Measurements from ENCODE around the gene NCKAP1. TPM values are rescaled to one million over a fixed set of nuclear protein-coding genes. Genes with fewer than 3 reads are reported as not detected.

The NCKAP1 gene
- total RNA-seq, 4 donors from 2014 or later = 45.3 to 99.7 (median 74.3) TPM

GRCh38 chr2:182941121-182941722 lies 97.0 kb downstream of the NCKAP1 start:
- WGBS, 2 donors (ENCODE audit: low coverage in 1 of 2) = 70 to 91% methylated on average over 2 of the region's 2 CpGs
- H3K4me3 ChIP-seq = no peak overlapping the region
- H3K36me3 ChIP-seq = peaks cover 0 to 10% (median 1%) of the 10 kb centered on the region in 4 donors
- TF ChIP-seq POLR2AphosphoS5 (IDR thresholded peaks at IDR 0.05) (no peak), EP300 (IDR thresholded peaks at IDR 0.05; ENCODE audit: low read depth) (no peak), POLR2A (IDR thresholded peaks at IDR 0.05) (no peak), CTCF (IDR thresholded peaks at IDR 0.05) (no peak)
- H3K4me1 ChIP-seq = no peaks in the 10 kb centered on the region
- H3K27ac ChIP-seq = no peak overlapping the region
- H3K27me3 ChIP-seq = no peaks in the 10 kb centered on the region
- no peak for DNase-seq
- intact Hi-C loops (cut with DNase I; ENCODE audit: low total_unique reads) = no loop called here
- in situ Hi-C loops (cut with MboI; ENCODE audit: low pct_ligation_motif_present in 1 of 4, low pct_unique_long_range_greater_than_20kb in 1 of 4, low sequenced_read_pairs in 3 of 4) = no loop called here
- H3K9me3 ChIP-seq = no peaks in the 10 kb centered on the region

- Histone ChIP-seq H3K9me3 (no peaks in the 10 kb centered on the region), H3K4me3 (no peak overlapping the region), H3K27me3 (no peaks in the 10 kb centered on the region), H3K36me3 (peaks cover 0 to 14% (median 7%) of the 10 kb centered on the region in 4 donors), H3K4me1 (no peaks in the 10 kb centered on the region), H3K27ac (no peak overlapping the region)
- in situ Hi-C loops (cut with MboI; ENCODE audit: low pct_ligation_motif_present in 1 of 4, low pct_unique_long_range_greater_than_20kb in 1 of 4, low sequenced_read_pairs in 3 of 4) = no loop called here
- no peak for DNase-seq
- intact Hi-C loops (cut with DNase I; ENCODE audit: low total_unique reads) = no loop called here
- TF ChIP-seq POLR2A (IDR thresholded peaks at IDR 0.05) = no peak
- no peak for TF ChIP-seq POLR2AphosphoS5 (IDR thresholded peaks at IDR 0.05)
- no peak for TF ChIP-seq CTCF (IDR thresholded peaks at IDR 0.05)
- TF ChIP-seq EP300 (IDR thresholded peaks at IDR 0.05; ENCODE audit: low read depth) = no peak
- 78 to 84% methylated on average over 2 to 3 of the region's 3 CpGs for WGBS, 2 donors (ENCODE audit: low coverage in 1 of 2)
Observed at GRCh38 chr2:182937870-182938269, 100.4 kb downstream of the NCKAP1 start.

DNA sequence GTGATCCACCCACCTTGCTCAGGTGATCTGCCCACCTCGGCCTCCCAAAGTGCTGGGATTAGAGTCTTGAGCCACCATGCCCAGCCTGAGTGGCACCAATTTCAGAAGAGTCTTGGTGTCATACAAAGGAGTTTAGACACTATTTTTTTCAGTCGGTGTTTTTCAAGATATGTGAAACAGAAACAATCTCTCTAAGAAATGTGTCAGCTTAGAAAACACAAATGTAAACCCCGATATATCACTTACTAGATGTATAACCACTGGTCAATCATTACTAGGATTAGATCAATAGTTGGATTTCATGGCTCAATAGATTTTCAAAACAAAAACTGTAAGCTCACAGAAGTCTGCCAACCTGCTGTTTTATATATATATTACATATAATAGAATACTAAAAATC lies 104.6 kb downstream of the NCKAP1 start:
- H3K27ac ChIP-seq = no peak overlapping the region
- WGBS, 2 donors (ENCODE audit: low coverage in 1 of 2) = 89 to 97% methylated on average over 3 of the region's 3 CpGs
- no peaks in the 10 kb centered on the region for H3K9me3 ChIP-seq
- H3K36me3 ChIP-seq = peaks cover 0 to 29% (median 6%) of the 10 kb centered on the region in 4 donors
- TF ChIP-seq POLR2AphosphoS5 (IDR thresholded peaks at IDR 0.05) = no peak
- no peak for TF ChIP-seq EP300 (IDR thresholded peaks at IDR 0.05; ENCODE audit: low read depth)
- no peak for TF ChIP-seq POLR2A (IDR thresholded peaks at IDR 0.05)
- TF ChIP-seq CTCF (IDR thresholded peaks at IDR 0.05) = no peak
- no peak for DNase-seq
- no peaks in the 10 kb centered on the region for H3K4me1 ChIP-seq
- no peaks in the 10 kb centered on the region for H3K27me3 ChIP-seq
- intact Hi-C loops (cut with DNase I; ENCODE audit: low total_unique reads) = no loop called here
- in situ Hi-C loops (cut with MboI; ENCODE audit: low pct_ligation_motif_present in 1 of 4, low pct_unique_long_range_greater_than_20kb in 1 of 4, low sequenced_read_pairs in 3 of 4) = no loop called here
- H3K4me3 ChIP-seq = no peak overlapping the region

- Histone ChIP-seq H3K27me3 (no peaks in the 10 kb centered on the region), H3K9me3 (no peaks in the 10 kb centered on the region), H3K4me3 (no peak overlapping the region), H3K27ac (no peak overlapping the region), H3K4me1 (no peaks in the 10 kb centered on the region), H3K36me3 (peaks cover 0 to 51% (median 17%) of the 10 kb centered on the region in 4 donors)
- DNase-seq = no peak
- in situ Hi-C loops (cut with MboI; ENCODE audit: low pct_ligation_motif_present in 1 of 4, low pct_unique_long_range_greater_than_20kb in 1 of 4, low sequenced_read_pairs in 3 of 4) = no loop called here
- intact Hi-C loops (cut with DNase I; ENCODE audit: low total_unique reads) = no loop called here
- no peak for TF ChIP-seq POLR2AphosphoS5 (IDR thresholded peaks at IDR 0.05)
- no peak for TF ChIP-seq EP300 (IDR thresholded peaks at IDR 0.05; ENCODE audit: low read depth)
- no peak for TF ChIP-seq POLR2A (IDR thresholded peaks at IDR 0.05)
- no peak for TF ChIP-seq CTCF (IDR thresholded peaks at IDR 0.05)
Observed at GRCh38 chr2:182929972-182930371, 108.3 kb downstream of the NCKAP1 start.

Measured in transverse colon (tissue), 4 donors.